Measurements from ENCODE around the gene CTU1. TPM values are rescaled to one million over a fixed set of nuclear protein-coding genes. Genes with fewer than 3 reads are reported as not detected.

The CTU1 gene
- total and polyA plus RNA-seq, 10 of the 15 experiments (the other 5 are each of a cell fraction or from before 2014, with no cell fraction given), result 0.02 to 10.5 (median 3.0) TPM; not detected in 1

- TF ChIP-seq NFIC (IDR thresholded peaks at IDR 0.05; ENCODE audit: low read depth, low read length) (no peak), EP300 (IDR thresholded peaks at IDR 0.05; ENCODE audit: borderline replicate concordance in 1 of 2, control insufficient read depth in 1 of 2, low read depth in 2 of 2, low read length in 2 of 2) (no peak), RB1 (IDR thresholded peaks at IDR 0.05; ENCODE audit: borderline replicate concordance) (peak; percentile 62; the same call in 1 of the 2 replicates), DPF2 (IDR thresholded peaks at IDR 0.05) (no peak), PKNOX1 (IDR thresholded peaks at IDR 0.05) (peak; percentile 88), RAD51 (IDR thresholded peaks at IDR 0.05) (no peak), ZBTB11 (CRISPR knock-in tag; IDR thresholded peaks at IDR 0.05) (no peak), MLLT1 (IDR thresholded peaks at IDR 0.05) (no peak), EZH2 (IDR thresholded peaks at IDR 0.05; ENCODE audit: borderline replicate concordance, control insufficient read depth, low read depth, low read length) (no peak), TCF12 (IDR thresholded peaks at IDR 0.05; ENCODE audit: low read depth, low read length) (no peak), PBX3 (IDR thresholded peaks at IDR 0.05; ENCODE audit: insufficient replicate concordance, low read depth, low read length) (no peak), POLR2A (IDR thresholded peaks at IDR 0.05; ENCODE audit: low read depth, low read length) (peak; percentile 78), NR2C1 (IDR thresholded peaks at IDR 0.05) (peak; percentile 83), SPI1 (IDR thresholded peaks at IDR 0.05; ENCODE audit: borderline replicate concordance, insufficient read depth, low read depth, low read length) (peak; percentile 54; the same call in 1 of the 2 replicates), PAX8 (IDR thresholded peaks at IDR 0.05) (no peak), ZNF24 (IDR thresholded peaks at IDR 0.05) (no peak), TAF1 (IDR thresholded peaks at IDR 0.05; ENCODE audit: borderline replicate concordance, low read depth, low read length) (peak; percentile 62), YY1 (IDR thresholded peaks at IDR 0.05; ENCODE audit: low read depth, low read length) (peak; percentile 71), TCF3 (IDR thresholded peaks at IDR 0.05; ENCODE audit: borderline replicate concordance, insufficient read depth, low read depth, low read length) (no peak), ESRRA (IDR thresholded peaks at IDR 0.05; ENCODE audit: low read length) (no peak), BCL3 (IDR thresholded peaks at IDR 0.05; ENCODE audit: borderline replicate concordance, insufficient read depth, low read depth, low read length, poor library complexity, severe bottlenecking) (no peak)
Measured at GRCh38 chr19:51108066-51108804, at the start of gene CTU1 (continued).

Data from GM12878 (cell line).